Fibroblast of the aortic adventitia (primary cell): Measurements from ENCODE around the gene NADK2. TPM values are rescaled to one million over a fixed set of nuclear protein-coding genes. Genes with fewer than 3 reads are reported as not detected.
A peak's percentile ranks its signal among the peaks of the same experiment; 100 is the strongest.

Experiments
- small RNA-seq: library from RNA; depleted of rRNA; stranded (forward); fragments of <200 nt; gene quantifications from one replicate; pipeline ENCODE3, GENCODE V24; 2012
- total RNA-seq: library from RNA; depleted of rRNA; stranded (reverse); fragments of >200 nt; gene quantifications from 2 replicates; pipeline ENCODE4 v1.2.3, GENCODE V29; 2012; ENCODE audit warnings: low replicate concordance

The NADK2 gene
- total RNA-seq, 1 donor, result 29.7 TPM

Small RNA genes lying within 50 kb of the gene (small RNA-seq; reads per million reads assigned to genes)
- gene MIR580, result 1.1 reads per million, percentile 38 among the genes with 10 or more reads in this experiment
- not detected for gene RNU6-1305P

Other genes starting within 250 kb of the NADK2 start
- gene UGT3A2, start 175.0 kb downstream of the NADK2 start, total RNA-seq, result not detected in 2 replicates
- 17.6 and 22.1 TPM in 2 replicates for gene LMBRD2, start 90.0 kb downstream of the NADK2 start, total RNA-seq
- gene SKP2, start 89.8 kb downstream of the NADK2 start, total RNA-seq, result 31.5 and 36.3 TPM in 2 replicates
- 0.27 TPM in 1 of 2 replicates, not detected in the other for gene RANBP3L, start 60.0 kb upstream of the NADK2 start, total RNA-seq